Measurements from ENCODE around the gene MB.

MB gene

GRCh38 chr22:35653824-35654223, 36.7 kb upstream of the MB start:
- Histone ChIP-seq H3K4me3 (ENCODE audit: insufficient read depth, low read depth, low read length) (no peak overlapping the region), H3K27me3 (ENCODE audit: control insufficient read depth, insufficient read depth, low read length, poor library complexity, severe bottlenecking) (no peaks in the 10 kb centered on the region), H3K27ac (ENCODE audit: insufficient read depth, low read depth, low read length, poor library complexity, severe bottlenecking) (no peak overlapping the region), H3K9me3 (ENCODE audit: control insufficient read depth, low read length) (no peaks in the 10 kb centered on the region), H3K4me1 (ENCODE audit: control insufficient read depth, insufficient read depth, low read length) (no peaks in the 10 kb centered on the region), H3K36me3 (ENCODE audit: control insufficient read depth, insufficient read depth, low read length) (no peaks in the 10 kb centered on the region)
- WGBS, 2 experiments, result 87 to 93% methylated on average over 1 of the region's 1 CpG

- Histone ChIP-seq H3K4me3 (ENCODE audit: insufficient read depth, low read depth, low read length) (no peak overlapping the region), H3K27me3 (ENCODE audit: control insufficient read depth, insufficient read depth, low read length, poor library complexity, severe bottlenecking) (no peaks in the 10 kb centered on the region), H3K9me3 (ENCODE audit: control insufficient read depth, low read length) (no peaks in the 10 kb centered on the region), H3K27ac (ENCODE audit: insufficient read depth, low read depth, low read length, poor library complexity, severe bottlenecking) (no peak overlapping the region), H3K4me1 (ENCODE audit: control insufficient read depth, insufficient read depth, low read length) (no peaks in the 10 kb centered on the region), H3K36me3 (ENCODE audit: control insufficient read depth, insufficient read depth, low read length) (no peaks in the 10 kb centered on the region)
- 94 to 96% methylated on average over 7 of the region's 7 CpGs for WGBS, 2 experiments
These were observed 34.0 kb upstream of the MB start for GRCh38 chr22:35651085-35651484.

- no peaks in the 10 kb centered on the region for H3K36me3 ChIP-seq (ENCODE audit: control insufficient read depth, insufficient read depth, low read length)
- no peak overlapping the region for H3K27ac ChIP-seq (ENCODE audit: insufficient read depth, low read depth, low read length, poor library complexity, severe bottlenecking)
- WGBS, 2 experiments, result 95 to 96% methylated on average over 7 of the region's 7 CpGs
- no peaks in the 10 kb centered on the region for H3K4me1 ChIP-seq (ENCODE audit: control insufficient read depth, insufficient read depth, low read length)
- H3K27me3 ChIP-seq (ENCODE audit: control insufficient read depth, insufficient read depth, low read length, poor library complexity, severe bottlenecking), result no peaks in the 10 kb centered on the region
- no peak overlapping the region for H3K4me3 ChIP-seq (ENCODE audit: insufficient read depth, low read depth, low read length)
- H3K9me3 ChIP-seq (ENCODE audit: control insufficient read depth, low read length), result no peaks in the 10 kb centered on the region
These were observed 32.6 kb upstream of the MB start for GRCh38 chr22:35649636-35650250.

- 93 to 96% methylated on average over 7 of the region's 7 CpGs for WGBS, 2 experiments
- Histone ChIP-seq H3K27me3 (ENCODE audit: control insufficient read depth, insufficient read depth, low read length, poor library complexity, severe bottlenecking) (no peaks in the 10 kb centered on the region), H3K36me3 (ENCODE audit: control insufficient read depth, insufficient read depth, low read length) (no peaks in the 10 kb centered on the region), H3K27ac (ENCODE audit: insufficient read depth, low read depth, low read length, poor library complexity, severe bottlenecking) (no peak overlapping the region), H3K4me1 (ENCODE audit: control insufficient read depth, insufficient read depth, low read length) (no peaks in the 10 kb centered on the region), H3K4me3 (ENCODE audit: insufficient read depth, low read depth, low read length) (no peak overlapping the region), H3K9me3 (ENCODE audit: control insufficient read depth, low read length) (no peaks in the 10 kb centered on the region)
These were observed 32.0 kb upstream of the MB start for GRCh38 chr22:35649026-35649553.

GRCh38 chr22:35648066-35649025, 31.2 kb upstream of the MB start, which contains the start of gene APOL6:
TSS of gene APOL6 (plus strand) at chr22:35648446. CDS start at chr22:35656426, 7,980 bp downstream.
- Histone ChIP-seq H3K27me3 (ENCODE audit: control insufficient read depth, insufficient read depth, low read length, poor library complexity, severe bottlenecking) (no peaks in the 10 kb centered on the region), H3K36me3 (ENCODE audit: control insufficient read depth, insufficient read depth, low read length) (no peaks in the 10 kb centered on the region), H3K9me3 (ENCODE audit: control insufficient read depth, low read length) (no peaks in the 10 kb centered on the region), H3K4me3 (ENCODE audit: insufficient read depth, low read depth, low read length) (no peak within 1 kb of the TSS), H3K4me1 (ENCODE audit: control insufficient read depth, insufficient read depth, low read length) (no peaks in the 10 kb centered on the region), H3K27ac (ENCODE audit: insufficient read depth, low read depth, low read length, poor library complexity, severe bottlenecking) (no peak within 1 kb of the TSS)
- WGBS, 2 experiments, result 57 to 58% methylated on average over 18 of the region's 18 CpGs

- H3K9me3 ChIP-seq (ENCODE audit: control insufficient read depth, low read length), result no peaks in the 10 kb centered on the region
- H3K36me3 ChIP-seq (ENCODE audit: control insufficient read depth, insufficient read depth, low read length), result no peaks in the 10 kb centered on the region
- H3K27ac ChIP-seq (ENCODE audit: insufficient read depth, low read depth, low read length, poor library complexity, severe bottlenecking), result no peak overlapping the region
- 76 to 81% methylated on average over 4 of the region's 4 CpGs for WGBS, 2 experiments
- no peaks in the 10 kb centered on the region for H3K4me1 ChIP-seq (ENCODE audit: control insufficient read depth, insufficient read depth, low read length)
- H3K27me3 ChIP-seq (ENCODE audit: control insufficient read depth, insufficient read depth, low read length, poor library complexity, severe bottlenecking), result no peaks in the 10 kb centered on the region
- H3K4me3 ChIP-seq (ENCODE audit: insufficient read depth, low read depth, low read length), result no peak overlapping the region
These were observed 28.5 kb upstream of the MB start for GRCh38 chr22:35645646-35646045.

GRCh38 chr22:35643991-35644390, 26.9 kb upstream of the MB start:
- Histone ChIP-seq H3K27me3 (ENCODE audit: control insufficient read depth, insufficient read depth, low read length, poor library complexity, severe bottlenecking) (no peaks in the 10 kb centered on the region), H3K36me3 (ENCODE audit: control insufficient read depth, insufficient read depth, low read length) (no peaks in the 10 kb centered on the region)
- 94 to 97% methylated on average over 1 of the region's 1 CpG for WGBS, 2 experiments

GRCh38 chr22:35642305-35642741, 25.2 kb upstream of the MB start:
- Histone ChIP-seq H3K4me1 (ENCODE audit: control insufficient read depth, insufficient read depth, low read length) (peaks cover 9% of the 10 kb centered on the region), H3K27me3 (ENCODE audit: control insufficient read depth, insufficient read depth, low read length, poor library complexity, severe bottlenecking) (no peaks in the 10 kb centered on the region), H3K9me3 (ENCODE audit: control insufficient read depth, low read length) (no peaks in the 10 kb centered on the region), H3K36me3 (ENCODE audit: control insufficient read depth, insufficient read depth, low read length) (no peaks in the 10 kb centered on the region), H3K4me3 (ENCODE audit: insufficient read depth, low read depth, low read length) (no peak overlapping the region), H3K27ac (ENCODE audit: insufficient read depth, low read depth, low read length, poor library complexity, severe bottlenecking) (no peak overlapping the region)
- 90 to 99% methylated on average over 2 of the region's 2 CpGs for WGBS, 2 experiments

More at GRCh38 chr22:35643991-35644390, 26.9 kb upstream of the MB start:
- Histone ChIP-seq H3K9me3 (ENCODE audit: control insufficient read depth, low read length) (no peaks in the 10 kb centered on the region), H3K4me3 (ENCODE audit: insufficient read depth, low read depth, low read length) (no peak overlapping the region), H3K27ac (ENCODE audit: insufficient read depth, low read depth, low read length, poor library complexity, severe bottlenecking) (no peak overlapping the region), H3K4me1 (ENCODE audit: control insufficient read depth, insufficient read depth, low read length) (no peaks in the 10 kb centered on the region)

- no peak overlapping the region for H3K4me3 ChIP-seq (ENCODE audit: insufficient read depth, low read depth, low read length)
- WGBS, 2 experiments, result 90 to 92% methylated on average over 7 of the region's 7 CpGs
- no peaks in the 10 kb centered on the region for H3K27me3 ChIP-seq (ENCODE audit: control insufficient read depth, insufficient read depth, low read length, poor library complexity, severe bottlenecking)
These were observed 24.5 kb upstream of the MB start for GRCh38 chr22:35641494-35642120.

GRCh38 chr22:35638410-35638809, 21.3 kb upstream of the MB start:
- Histone ChIP-seq H3K4me3 (ENCODE audit: insufficient read depth, low read depth, low read length) (no peak overlapping the region), H3K27ac (ENCODE audit: insufficient read depth, low read depth, low read length, poor library complexity, severe bottlenecking) (no peak overlapping the region), H3K27me3 (ENCODE audit: control insufficient read depth, insufficient read depth, low read length, poor library complexity, severe bottlenecking) (no peaks in the 10 kb centered on the region)

More at GRCh38 chr22:35641494-35642120, 24.5 kb upstream of the MB start:
- Histone ChIP-seq H3K27ac (ENCODE audit: insufficient read depth, low read depth, low read length, poor library complexity, severe bottlenecking) (no peak overlapping the region), H3K4me1 (ENCODE audit: control insufficient read depth, insufficient read depth, low read length) (peaks cover 9% of the 10 kb centered on the region), H3K9me3 (ENCODE audit: control insufficient read depth, low read length) (no peaks in the 10 kb centered on the region), H3K36me3 (ENCODE audit: control insufficient read depth, insufficient read depth, low read length) (no peaks in the 10 kb centered on the region)

More at GRCh38 chr22:35638410-35638809, 21.3 kb upstream of the MB start:
- Histone ChIP-seq H3K36me3 (ENCODE audit: control insufficient read depth, insufficient read depth, low read length) (no peaks in the 10 kb centered on the region), H3K9me3 (ENCODE audit: control insufficient read depth, low read length) (no peaks in the 10 kb centered on the region), H3K4me1 (ENCODE audit: control insufficient read depth, insufficient read depth, low read length) (peaks cover 9% of the 10 kb centered on the region)
- WGBS, 2 experiments, result 83 to 87% methylated on average over 13 of the region's 13 CpGs
